Jurkat, Clone E6-1 (cell line): Measurements from ENCODE around the gene MNX1. TPM values are rescaled to one million over a fixed set of nuclear protein-coding genes. Genes with fewer than 3 reads are reported as not detected.
A peak's percentile ranks its signal among the peaks of the same experiment; 100 is the strongest.

Experiments
- DNase-seq: peaks from one replicate; pipeline ENCODE4 v3.0.0-alpha.2; 2011; ENCODE audit warnings: low read depth, low spot score
- H3K4me3 ChIP-seq: 2 replicates; pipeline ENCODE4 v1.5.1; 2011; ENCODE audit warnings: mild to moderate bottlenecking, low read length, control low read depth, moderate library complexity
- polyA plus RNA-seq: library from polyadenylated mRNA; unstranded; fragments of >200 nt; gene quantifications from one replicate; pipeline ENCODE4 v1.2.1, GENCODE V29; 2012; ENCODE audit warnings: missing spikeins; ENCODE audit not compliant: insufficient read length, insufficient read depth

MNX1 gene
- polyA plus RNA-seq = 13.3 TPM

- peak; percentile 71 for DNase-seq
- peak within 1 kb of the TSS; percentile 79 for H3K4me3 ChIP-seq
These were observed at the start of gene MNX1 for GRCh38 chr7:157010588-157011332. Gene MNX1, minus strand, starts transcription at chr7:157010663. Its CDS starts 313 bp downstream, at chr7:157010350.

GRCh38 chr7:157059534-157059933 is 49.1 kb upstream of the MNX1 start:
- no peak overlapping the region for H3K4me3 ChIP-seq
- DNase-seq = no peak

GRCh38 chr7:157058701-157059100 is 48.2 kb upstream of the MNX1 start:
- no peak for DNase-seq
- no peak overlapping the region for H3K4me3 ChIP-seq

GRCh38 chr7:157058068-157058467 is 47.6 kb upstream of the MNX1 start:
- no peak overlapping the region for H3K4me3 ChIP-seq
- no peak for DNase-seq

GRCh38 chr7:157056957-157057902 is 46.8 kb upstream of the MNX1 start:
- no peak overlapping the region for H3K4me3 ChIP-seq
- peak; percentile 7 for DNase-seq

- no peak overlapping the region for H3K4me3 ChIP-seq
- DNase-seq = no peak
These were observed 45.8 kb upstream of the MNX1 start for GRCh38 chr7:157056246-157056645.

- no peak overlapping the region for H3K4me3 ChIP-seq
- no peak for DNase-seq
These were observed 44.5 kb upstream of the MNX1 start for GRCh38 chr7:157054927-157055326.

GRCh38 chr7:157053118-157053517 is 42.7 kb upstream of the MNX1 start:
- DNase-seq = no peak
- no peak overlapping the region for H3K4me3 ChIP-seq

- no peak for DNase-seq
These were observed 36.7 kb upstream of the MNX1 start for GRCh38 chr7:157047148-157047547.

GRCh38 chr7:157046681-157047080 is 36.2 kb upstream of the MNX1 start:
- H3K4me3 ChIP-seq = no peak overlapping the region
- no peak for DNase-seq

More at GRCh38 chr7:157047148-157047547, 36.7 kb upstream of the MNX1 start:
- no peak overlapping the region for H3K4me3 ChIP-seq

- H3K4me3 ChIP-seq = no peak overlapping the region
- no peak for DNase-seq
These were observed 34.6 kb upstream of the MNX1 start for GRCh38 chr7:157044943-157045660.

- no peak overlapping the region for H3K4me3 ChIP-seq
- DNase-seq = no peak
These were observed 33.8 kb upstream of the MNX1 start for GRCh38 chr7:157044147-157044687.

- DNase-seq = no peak
- no peak overlapping the region for H3K4me3 ChIP-seq
These were observed 33.3 kb upstream of the MNX1 start for GRCh38 chr7:157043745-157044144.

GRCh38 chr7:157041514-157042277 is 31.2 kb upstream of the MNX1 start:
- no peak for DNase-seq
- no peak overlapping the region for H3K4me3 ChIP-seq

- DNase-seq = no peak
- H3K4me3 ChIP-seq = no peak overlapping the region
These were observed 30.5 kb upstream of the MNX1 start for GRCh38 chr7:157041004-157041403.

- no peak overlapping the region for H3K4me3 ChIP-seq
- DNase-seq = peak; percentile 40
These were observed 27.2 kb upstream of the MNX1 start for GRCh38 chr7:157037635-157038034.

- DNase-seq = no peak
- H3K4me3 ChIP-seq = no peak overlapping the region
These were observed 26.6 kb upstream of the MNX1 start for GRCh38 chr7:157037028-157037427.

- no peak overlapping the region for H3K4me3 ChIP-seq
- no peak for DNase-seq
These were observed 25.5 kb upstream of the MNX1 start for GRCh38 chr7:157035979-157036378.
